Smooth muscle cell (in vitro differentiated cells): ENCODE data around the gene EQTN. TPM values are rescaled to one million over a fixed set of nuclear protein-coding genes. Genes with fewer than 3 reads are reported as not detected.

Experiments used
- DNase-seq: peaks from one replicate; lab custom pipeline; 2025; ENCODE audit not compliant: unreplicated experiment; lab: John Stamatoyannopoulos, UW
- H2AFZ ChIP-seq: fragments of 200-600 bp; sonication (generic); 2 replicates; pipeline ENCODE4 v1.6.0; 2016; ENCODE audit warnings: antibody characterized with exemption, low read depth, mild to moderate bottlenecking
- H3F3A ChIP-seq: fragments of 200-600 bp; sonication (generic); 2 replicates; pipeline ENCODE4 v1.6.0; 2017; ENCODE audit warnings: antibody characterized with exemption, low read depth
- H3K27ac ChIP-seq: fragments of 200-600 bp; sonication (generic); 2 replicates; pipeline ENCODE4 v1.5.1; 2016; ENCODE audit warnings: low read depth, mild to moderate bottlenecking
- H3K27me3 ChIP-seq: fragments of 200-600 bp; sonication (generic); 2 replicates; pipeline ENCODE4 v1.6.1; 2016; ENCODE audit warnings: low read depth, mild to moderate bottlenecking
- H3K36me3 ChIP-seq: fragments of 200-600 bp; sonication (generic); 2 replicates; pipeline ENCODE4 v1.5.1; 2016; ENCODE audit warnings: low read depth
- H3K4me1 ChIP-seq: fragments of 200-600 bp; sonication (generic); 2 replicates; pipeline ENCODE4 v1.5.1; 2016; ENCODE audit warnings: low read depth
- H3K4me2 ChIP-seq: fragments of 200-600 bp; sonication (generic); 2 replicates; pipeline ENCODE4 v1.6.0; 2016; ENCODE audit warnings: mild to moderate bottlenecking
- H3K4me3 ChIP-seq: fragments of 200-600 bp; sonication (generic); 2 replicates; pipeline ENCODE4 v1.5.1; 2016; ENCODE audit warnings: mild to moderate bottlenecking
- H3K79me2 ChIP-seq: fragments of 200-600 bp; sonication (generic); 2 replicates; pipeline ENCODE4 v1.6.0; 2016; ENCODE audit warnings: low read depth, mild to moderate bottlenecking
- H3K9ac ChIP-seq: fragments of 200-600 bp; sonication (generic); 2 replicates; pipeline ENCODE4 v1.6.0; 2016; ENCODE audit warnings: low read depth
- H3K9me3 ChIP-seq: fragments of 200-600 bp; sonication (generic); replicated peaks from 2 replicates; pipeline ENCODE4 v1.5.1; 2016; ENCODE audit warnings: low read depth
- H4K20me1 ChIP-seq: fragments of 200-600 bp; sonication (generic); 2 replicates; pipeline ENCODE4 v1.6.0; 2016; ENCODE audit warnings: low read depth
- WGBS: methylation state at CpG from one replicate; pipeline ENCODE4 v1.1.7; 2016; ENCODE audit warnings: low lambda C conversion rate; 5-methylcytosine and 5-hydroxymethylcytosine counted together
- polyA plus RNA-seq: library from polyadenylated mRNA; unstranded; fragments of >200 nt; fragmentation: Nextera tagmentation; extraction: Ambion mirVana; gene quantifications from 2 replicates; pipeline ENCODE4 v1.2.1, GENCODE V29; 2016
- total RNA-seq: library from RNA; depleted of rRNA; stranded (reverse); fragments of >200 nt; gene quantifications from 2 replicates; pipeline ENCODE4 v1.2.3, GENCODE V29; 2014
- TF ChIP-seq, protein P1 (sequence below): fragments of 200-600 bp; sonication (generic); IDR thresholded peaks from 2 replicates; pipeline ENCODE4 v1.5.1; 2017; ENCODE audit warnings: borderline replicate concordance, mild to moderate bottlenecking, antibody characterized with exemption; ENCODE audit not compliant: insufficient read depth, poor library complexity, severe bottlenecking

The EQTN gene
- total and polyA plus RNA-seq, 2 experiments from 2014 or later, result not detected

GRCh38 chr9:27338527-27338903 lies 41.6 kb upstream of the EQTN start:
- Histone ChIP-seq H3K27ac (no peak overlapping the region), H3K9me3 (no peaks in the 10 kb centered on the region), H2AFZ (no peak overlapping the region), H3K79me2 (no peaks in the 10 kb centered on the region), H3K36me3 (no peaks in the 10 kb centered on the region), H3F3A (no peaks in the 10 kb centered on the region), H3K4me1 (peaks cover 23% of the 10 kb centered on the region), H3K9ac (no peak overlapping the region), H4K20me1 (no peaks in the 10 kb centered on the region), H3K27me3 (no peaks in the 10 kb centered on the region), H3K4me3 (no peak overlapping the region), H3K4me2 (no peak overlapping the region)
- TF ChIP-seq, protein P1, sequence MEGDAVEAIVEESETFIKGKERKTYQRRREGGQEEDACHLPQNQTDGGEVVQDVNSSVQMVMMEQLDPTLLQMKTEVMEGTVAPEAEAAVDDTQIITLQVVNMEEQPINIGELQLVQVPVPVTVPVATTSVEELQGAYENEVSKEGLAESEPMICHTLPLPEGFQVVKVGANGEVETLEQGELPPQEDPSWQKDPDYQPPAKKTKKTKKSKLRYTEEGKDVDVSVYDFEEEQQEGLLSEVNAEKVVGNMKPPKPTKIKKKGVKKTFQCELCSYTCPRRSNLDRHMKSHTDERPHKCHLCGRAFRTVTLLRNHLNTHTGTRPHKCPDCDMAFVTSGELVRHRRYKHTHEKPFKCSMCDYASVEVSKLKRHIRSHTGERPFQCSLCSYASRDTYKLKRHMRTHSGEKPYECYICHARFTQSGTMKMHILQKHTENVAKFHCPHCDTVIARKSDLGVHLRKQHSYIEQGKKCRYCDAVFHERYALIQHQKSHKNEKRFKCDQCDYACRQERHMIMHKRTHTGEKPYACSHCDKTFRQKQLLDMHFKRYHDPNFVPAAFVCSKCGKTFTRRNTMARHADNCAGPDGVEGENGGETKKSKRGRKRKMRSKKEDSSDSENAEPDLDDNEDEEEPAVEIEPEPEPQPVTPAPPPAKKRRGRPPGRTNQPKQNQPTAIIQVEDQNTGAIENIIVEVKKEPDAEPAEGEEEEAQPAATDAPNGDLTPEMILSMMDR, result no peak
- 83% methylated on average over 9 of the region's 9 CpGs for WGBS
- no peak for DNase-seq

DNA sequence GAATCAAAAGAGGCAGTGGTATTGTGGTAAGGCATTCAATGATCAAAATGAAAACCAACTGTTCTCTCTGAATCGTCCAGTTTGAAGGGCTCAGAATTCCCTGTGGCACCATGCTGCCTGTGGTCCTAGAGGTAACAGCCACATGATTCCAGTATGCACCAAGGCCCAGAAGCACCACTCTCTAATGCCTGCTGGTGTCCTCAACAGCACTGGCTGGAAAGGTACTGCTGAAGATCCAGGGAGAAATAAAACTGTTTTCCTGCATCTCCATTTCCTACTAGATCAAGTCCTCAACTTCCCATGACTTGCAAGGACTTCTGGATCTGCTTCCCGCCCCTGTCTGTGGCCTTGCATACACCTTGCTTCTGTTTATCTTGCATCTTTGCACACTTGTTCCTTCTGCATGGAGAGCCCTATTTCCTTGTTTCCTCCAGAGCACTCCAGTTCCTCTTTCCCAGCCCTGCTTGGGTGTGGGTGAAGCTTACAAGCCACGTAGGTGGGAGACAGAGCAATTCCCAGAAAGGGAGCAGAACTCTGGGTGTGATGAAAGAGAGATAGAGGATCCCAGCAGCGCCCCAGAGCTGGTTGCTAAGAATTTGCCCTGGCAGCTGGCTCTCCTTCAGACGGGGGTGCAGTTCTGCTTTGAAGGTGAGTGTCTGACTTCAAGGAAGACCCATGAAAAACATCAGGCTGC lies 41.0 kb upstream of the EQTN start:
- Histone ChIP-seq H3K27ac (no peak overlapping the region), H3K4me2 (no peak overlapping the region), H3K27me3 (no peaks in the 10 kb centered on the region), H3K36me3 (no peaks in the 10 kb centered on the region), H3K4me1 (peaks cover 25% of the 10 kb centered on the region), H4K20me1 (no peaks in the 10 kb centered on the region), H2AFZ (no peak overlapping the region), H3K4me3 (no peak overlapping the region), H3F3A (no peaks in the 10 kb centered on the region), H3K9ac (no peak overlapping the region), H3K79me2 (no peaks in the 10 kb centered on the region), H3K9me3 (no peaks in the 10 kb centered on the region)
- no peak for DNase-seq
- TF ChIP-seq, protein P1, result no peak
- WGBS, result 77% methylated on average over 5 of the region's 5 CpGs

DNA sequence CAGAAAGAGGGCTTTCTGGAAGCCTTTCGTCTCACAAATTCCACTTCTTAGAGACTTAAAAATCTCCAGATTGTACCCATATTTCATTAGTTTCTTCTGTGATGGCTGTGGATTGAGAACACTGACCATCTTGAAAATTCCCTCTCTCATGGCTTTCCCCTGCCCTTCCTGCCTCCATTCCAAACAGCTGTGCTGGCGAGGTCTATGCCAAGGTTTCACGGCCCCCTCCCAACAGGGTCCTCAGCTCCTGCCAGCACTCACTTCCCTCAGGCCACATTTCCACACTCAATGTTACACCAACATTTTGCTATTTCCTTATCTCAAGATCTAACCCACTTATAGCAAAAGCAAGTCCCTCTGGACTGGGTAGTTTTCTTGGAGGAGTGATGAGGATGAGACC lies 40.3 kb upstream of the EQTN start:
- Histone ChIP-seq H3K4me2 (no peak overlapping the region), H3K36me3 (no peaks in the 10 kb centered on the region), H3F3A (no peaks in the 10 kb centered on the region), H3K27me3 (no peaks in the 10 kb centered on the region), H3K4me3 (no peak overlapping the region), H3K4me1 (peaks cover 25% of the 10 kb centered on the region), H3K27ac (no peak overlapping the region), H2AFZ (no peak overlapping the region), H3K9me3 (no peaks in the 10 kb centered on the region), H3K9ac (no peak overlapping the region), H4K20me1 (no peaks in the 10 kb centered on the region), H3K79me2 (no peaks in the 10 kb centered on the region)
- 100% methylated on average over 3 of the region's 3 CpGs for WGBS
- no peak for DNase-seq
- TF ChIP-seq, protein P1, result no peak

DNA sequence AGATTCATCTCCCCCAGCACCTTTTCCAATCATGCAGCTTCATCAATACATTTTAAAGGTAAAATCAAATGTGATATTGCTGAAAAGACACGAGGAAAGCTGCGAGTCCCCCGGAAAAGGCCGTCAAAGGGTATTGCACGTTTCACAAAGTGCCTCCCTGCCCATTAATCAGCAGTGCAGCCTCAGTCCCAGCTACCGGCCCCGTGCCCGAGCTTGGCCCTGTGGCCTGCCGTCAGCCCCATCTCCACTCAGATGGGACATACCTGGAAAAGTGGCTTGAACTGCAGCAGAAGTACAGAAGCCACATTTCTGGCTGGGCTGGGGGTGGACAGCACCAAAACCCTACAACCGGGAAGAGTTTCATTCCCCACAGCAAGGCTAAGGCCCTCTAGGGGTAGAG lies 39.9 kb upstream of the EQTN start:
- H3K36me3 ChIP-seq, result no peaks in the 10 kb centered on the region
- WGBS, result 95% methylated on average over 10 of the region's 10 CpGs
- TF ChIP-seq, protein P1, result no peak

More for the DNA sequence above, 39.9 kb upstream of the EQTN start:
- no peaks in the 10 kb centered on the region for H3F3A ChIP-seq
- H3K79me2 ChIP-seq, result no peaks in the 10 kb centered on the region
- no peak for DNase-seq
- no peaks in the 10 kb centered on the region for H3K27me3 ChIP-seq
- H3K4me2 ChIP-seq, result no peak overlapping the region
- no peaks in the 10 kb centered on the region for H3K9me3 ChIP-seq
- H3K9ac ChIP-seq, result no peak overlapping the region
- H3K4me3 ChIP-seq, result no peak overlapping the region
- H3K4me1 ChIP-seq, result peaks cover 22% of the 10 kb centered on the region
- H3K27ac ChIP-seq, result no peak overlapping the region
- H2AFZ ChIP-seq, result no peak overlapping the region
- H4K20me1 ChIP-seq, result no peaks in the 10 kb centered on the region
